HCT116 (cell line): ENCODE measurements around the gene PRSS33. TPM values are rescaled to one million over a fixed set of nuclear protein-coding genes. Genes with fewer than 3 reads are reported as not detected.

ENCODE experiments used
- ATAC-seq: fragments of 200-7000 bp; cut with Tn5 transposase; 2 replicates; pipeline ENCODE4 v1.9.1; 2020; ENCODE audit warnings: mild to moderate bottlenecking, moderate library complexity
- Bru-seq: library from RNA; stranded (reverse); fragments of 400-500 nt; gene quantifications from one replicate; lab custom pipeline; 2021; lab: Mats Ljungman, UMichigan
- BruChase-seq, 2 experiments: library from RNA; stranded (reverse); fragments of 400-500 nt; gene quantifications; one replicate each; lab custom pipeline; 2021; lab: Mats Ljungman, UMichigan
- BruUV-seq: library from RNA; stranded (reverse); fragments of 400-500 nt; replicated peaks from 2 replicates; lab custom pipeline; 2021; lab: Mats Ljungman, UMichigan
- CTCF ChIA-PET: fragments of 300-600 bp; sonication (Branson Sonifier 250); formaldehyde crosslinking; loops from one replicate; lab custom pipeline; 2021; ENCODE audit warnings: antibody characterized with exemption; lab: Charles Lee
- POLR2A ChIA-PET: fragments of 300-600, 350-600 bp; sonication (Branson Sonifier 250); formaldehyde crosslinking; loops from one replicate; lab custom pipeline; 2021; ENCODE audit warnings: antibody characterized with exemption; lab: Charles Lee
- RAD21 ChIA-PET, 2 experiments: fragments of 300-600 bp; sonication (Branson Sonifier 250); formaldehyde crosslinking; loops; one replicate each; lab custom pipeline; 2023; ENCODE audit warnings: low total read pairs in 2 of 2; ENCODE audit not compliant: uncharacterized antibody in 2 of 2, unreplicated experiment in 2 of 2, low non-redundant PET in 1 of 2; lab: Charles Lee
- DNase-seq: peaks from one replicate; pipeline ENCODE4 v3.0.0-alpha.2; 2010; ENCODE audit warnings: low read depth, low spot score
- H2AFZ ChIP-seq: fragments of 200-600 bp; shearing (Covaris generic), sonication (generic); 2 replicates; pipeline ENCODE4 v1.6.1; 2017; ENCODE audit warnings: low read depth, mixed run types, mixed read lengths, antibody characterized with exemption, low read length; ENCODE audit not compliant: poor library complexity, severe bottlenecking
- H3K27ac ChIP-seq: 2 replicates; pipeline ENCODE4 v1.5.1; 2012; ENCODE audit warnings: low read depth, low read length
- H3K27me3 ChIP-seq: fragments of 200-600 bp; sonication (generic); 2 replicates; pipeline ENCODE4 v1.6.1; 2016; ENCODE audit warnings: mixed run types, low read length, mixed read lengths; ENCODE audit not compliant: insufficient read depth
- H3K36me3 ChIP-seq, 2 experiments: fragments of 200-500 bp in 1 of 2; fragments of 200-600 bp in 1 of 2; sonication (Bioruptor generic) in 1 of 2; sonication (generic) in 1 of 2; 2 replicates each; pipeline versions ENCODE4 v1.5.1 to v1.6.1; 2014 to 2016; ENCODE audit warnings: low read length in 2 of 2, inconsistent platforms in 1 of 2, mixed read lengths in 1 of 2, mixed run types in 1 of 2; ENCODE audit not compliant: insufficient read depth in 2 of 2, control insufficient read depth in 1 of 2
- H3K4me1 ChIP-seq, 2 experiments: fragments of 200-600 bp in 1 of 2; sonication (generic) in 1 of 2; 2 replicates each; pipeline versions ENCODE4 v1.5.1 to v1.6.1; 2012 to 2017; ENCODE audit warnings: low read length in 2 of 2, inconsistent platforms in 1 of 2, mild to moderate bottlenecking in 1 of 2, mixed read lengths in 1 of 2, mixed run types in 1 of 2, moderate library complexity in 1 of 2; ENCODE audit not compliant: insufficient read depth in 2 of 2, control insufficient read depth in 1 of 2
- H3K4me2 ChIP-seq: fragments of 200-600 bp; sonication (generic); 2 replicates; pipeline ENCODE4 v1.6.1; 2017; ENCODE audit warnings: mixed run types, low read length, mixed read lengths
- H3K4me3 ChIP-seq, 2 experiments: fragments of 200-600 bp in 1 of 2; sonication (generic) in 1 of 2; replicated peaks in 1 of 2; 2 replicates each; pipeline ENCODE4 v1.5.1; 2011 to 2016; ENCODE audit warnings: low read length in 2 of 2, control low read depth in 1 of 2, low read depth in 1 of 2, mild to moderate bottlenecking in 1 of 2, mixed read lengths in 1 of 2, mixed run types in 1 of 2
- H3K79me2 ChIP-seq: fragments of 200-600 bp; sonication (generic); 2 replicates; pipeline ENCODE4 v1.6.1; 2017; ENCODE audit warnings: mild to moderate bottlenecking, mixed run types, low read length, moderate library complexity, mixed read lengths; ENCODE audit not compliant: insufficient read depth
- H3K9ac ChIP-seq: fragments of 200-600 bp; sonication (generic); 2 replicates; pipeline ENCODE4 v1.6.1; 2016; ENCODE audit warnings: low read length, mixed read lengths
- H3K9me2 ChIP-seq: fragments of 200-600 bp; sonication (generic), shearing (Covaris generic); 2 replicates; pipeline ENCODE4 v1.6.1; 2017; ENCODE audit warnings: mixed run types, mild to moderate bottlenecking, moderate library complexity; ENCODE audit not compliant: insufficient read depth
- H3K9me3 ChIP-seq, 2 experiments: fragments of 200-500 bp in 1 of 2; fragments of 200-600 bp in 1 of 2; sonication (Bioruptor generic) in 1 of 2; sonication (generic) in 1 of 2; 2 replicates each; pipeline ENCODE4 v1.6.1; 2014 to 2017; ENCODE audit warnings: low read length in 2 of 2, mixed read lengths in 2 of 2, inconsistent platforms in 1 of 2, low read depth in 1 of 2, mild to moderate bottlenecking in 1 of 2, mixed run types in 1 of 2, moderate library complexity in 1 of 2; ENCODE audit not compliant: control insufficient read depth in 1 of 2, insufficient read depth in 1 of 2
- H4K20me1 ChIP-seq: fragments of 200-600 bp; sonication (generic), shearing (Covaris generic); 2 replicates; pipeline ENCODE4 v1.6.1; 2017; ENCODE audit warnings: mixed run types, mild to moderate bottlenecking, moderate library complexity; ENCODE audit not compliant: insufficient read depth
- CBX3 ChIP-seq: IDR thresholded peaks from 2 replicates; pipeline ENCODE4 v1.6.1; 2012; ENCODE audit warnings: low read depth
- CEBPB ChIP-seq: IDR thresholded peaks from 2 replicates; pipeline ENCODE4 v1.6.1; 2012; ENCODE audit warnings: low read depth
- CTCF ChIP-seq, 3 experiments: fragments of 200-600 bp in 1 of 3; sonication (generic) in 1 of 3; IDR thresholded peaks in 2 of 3; conservative IDR thresholded peaks in 1 of 3; 2 replicates each; pipeline ENCODE4 v1.5.1; 2012 to 2017; ENCODE audit warnings: low read depth in 2 of 3, low read length in 2 of 3, antibody characterized with exemption in 1 of 3, borderline replicate concordance in 1 of 3, control low read depth in 1 of 3, mild to moderate bottlenecking in 1 of 3, mixed read lengths in 1 of 3, mixed run types in 1 of 3, moderate library complexity in 1 of 3; ENCODE audit not compliant: insufficient read depth in 1 of 3
- EZH2 ChIP-seq: fragments of 200-600 bp; sonication (generic); IDR thresholded peaks from 2 replicates; pipeline ENCODE4 v1.6.1; 2017; ENCODE audit warnings: antibody characterized with exemption, mixed run types
- FOSL1 ChIP-seq: IDR thresholded peaks from 2 replicates; pipeline ENCODE4 v1.6.1; 2012; ENCODE audit warnings: low read depth
- POLR2A ChIP-seq: IDR thresholded peaks from 2 replicates; pipeline ENCODE4 v1.7.0; 2011; ENCODE audit warnings: borderline replicate concordance; ENCODE audit not compliant: insufficient read depth, insufficient read length; ENCODE audit errors: extremely low read depth
- POLR2AphosphoS5 ChIP-seq: IDR thresholded peaks from 2 replicates; pipeline ENCODE4 v1.6.1; 2011; ENCODE audit warnings: mild to moderate bottlenecking, low read depth, low read length, moderate library complexity
- RAD21 ChIP-seq: IDR thresholded peaks from 2 replicates; pipeline ENCODE4 v1.6.1; 2012; ENCODE audit warnings: low read depth, mild to moderate bottlenecking
- SIN3A ChIP-seq: IDR thresholded peaks from 2 replicates; pipeline ENCODE4 v1.6.1; 2012; ENCODE audit warnings: low read depth
- SP1 ChIP-seq: IDR thresholded peaks from 2 replicates; pipeline ENCODE4 v1.6.1; 2012; ENCODE audit warnings: low read depth
- SRF ChIP-seq: IDR thresholded peaks from 2 replicates; pipeline ENCODE4 v1.6.1; 2012; ENCODE audit warnings: low read depth
- TCF7L2 ChIP-seq: IDR thresholded peaks from 2 replicates; pipeline ENCODE4 v1.7.0; 2011; ENCODE audit warnings: borderline replicate concordance, inconsistent platforms; ENCODE audit not compliant: insufficient read depth, insufficient read length; ENCODE audit errors: extremely low read depth
- YY1 ChIP-seq: IDR thresholded peaks from 2 replicates; pipeline ENCODE4 v1.6.1; 2011; ENCODE audit warnings: low read length, low read depth, moderate library complexity, mild to moderate bottlenecking; ENCODE audit not compliant: insufficient replicate concordance; ENCODE audit errors: extremely low read depth
- ZFX ChIP-seq: fragments of 450-650 bp; IDR thresholded peaks from 2 replicates; pipeline ENCODE4 v1.6.1; 2017
- ZNF274 ChIP-seq: fragments of 200-500 bp; sonication (Bioruptor generic); IDR thresholded peaks from 2 replicates; pipeline ENCODE4 v1.6.1; 2014; ENCODE audit warnings: mild to moderate bottlenecking, low read depth, low read length, inconsistent platforms
- intact Hi-C: fragments of 100-400 bp; cut with micrococcal nuclease; formaldehyde crosslinking; loops from 2 replicates; pipeline ENCODE4 v1.10.0; 2022
- long read RNA-seq: library from polyadenylated mRNA; unstranded; transcript quantifications from one replicate; pipeline ENCODE4 v2.0.0, GENCODE V29; 2021; ENCODE audit not compliant: unreplicated experiment
- polyA plus RNA-seq: library from polyadenylated mRNA; unstranded; fragments of >200 nt; gene quantifications from 2 replicates; pipeline ENCODE4 v1.2.1, GENCODE V29; 2012; ENCODE audit warnings: missing spikeins
- total RNA-seq: library from RNA; stranded (reverse); gene quantifications from one replicate; pipeline ENCODE4 v1.2.1, GENCODE V29; 2021; ENCODE audit not compliant: unreplicated experiment
- TF ChIP-seq, protein P1 (sequence below): IDR thresholded peaks from 2 replicates; pipeline ENCODE4 v1.6.1; 2012; ENCODE audit warnings: low read depth
- TF ChIP-seq, protein P2 (sequence below): IDR thresholded peaks from 2 replicates; pipeline ENCODE4 v1.6.1; 2012
- TF ChIP-seq, protein P3 (sequence below): IDR thresholded peaks from 2 replicates; pipeline ENCODE4 v1.6.1; 2011; ENCODE audit warnings: mild to moderate bottlenecking, low read length, moderate library complexity; ENCODE audit not compliant: insufficient replicate concordance; ENCODE audit errors: extremely low read depth

The PRSS33 gene, protein sequence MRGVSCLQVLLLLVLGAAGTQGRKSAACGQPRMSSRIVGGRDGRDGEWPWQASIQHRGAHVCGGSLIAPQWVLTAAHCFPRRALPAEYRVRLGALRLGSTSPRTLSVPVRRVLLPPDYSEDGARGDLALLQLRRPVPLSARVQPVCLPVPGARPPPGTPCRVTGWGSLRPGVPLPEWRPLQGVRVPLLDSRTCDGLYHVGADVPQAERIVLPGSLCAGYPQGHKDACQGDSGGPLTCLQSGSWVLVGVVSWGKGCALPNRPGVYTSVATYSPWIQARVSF
- not detected for total RNA-seq
- polyA plus RNA-seq: 0.08 and 0.09 TPM in 2 replicates
- Bru-seq, nascent RNA: not detected
- BruChase-seq, experiment 1, labeled RNA remaining after a 6-hour chase: percentile 13 among the genes with signal in this experiment
- not detected for BruChase-seq, experiment 2, labeled RNA remaining after a 2-hour chase
- long read RNA-seq: 0 reads

DNA sequence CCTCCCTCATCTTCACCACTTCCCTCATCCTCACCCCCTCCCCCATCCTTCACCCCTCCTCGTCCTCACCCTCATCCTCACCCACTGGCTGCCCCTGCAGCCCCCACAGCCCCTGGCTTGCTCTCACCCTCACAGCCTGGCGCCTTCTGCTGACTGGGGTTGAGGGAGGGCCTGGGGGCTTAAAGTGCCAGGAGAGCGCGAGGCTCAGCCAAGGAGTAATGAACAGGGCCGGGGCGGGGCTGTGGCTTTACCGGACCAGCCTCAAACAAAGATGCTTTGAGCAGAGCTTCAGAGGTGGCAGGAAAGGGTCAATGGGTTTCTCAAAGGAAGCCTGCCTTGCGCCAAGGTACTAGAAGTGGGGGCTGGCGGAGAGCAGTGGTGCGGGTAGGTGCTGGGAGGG is at the start of gene PRSS33:
Gene PRSS33 (minus strand): TSS at position 155 of the 400 bp plus-strand sequence. CDS start 1,013 bp downstream, outside the sequence.
- no peak for ATAC-seq
- H3K36me3 ChIP-seq: no peaks in the 10 kb centered on the region
- H3K9me2 ChIP-seq: no peaks in the 10 kb centered on the region
- no peaks in the 10 kb centered on the region for H3K27me3 ChIP-seq
- TF ChIP-seq, protein P1, sequence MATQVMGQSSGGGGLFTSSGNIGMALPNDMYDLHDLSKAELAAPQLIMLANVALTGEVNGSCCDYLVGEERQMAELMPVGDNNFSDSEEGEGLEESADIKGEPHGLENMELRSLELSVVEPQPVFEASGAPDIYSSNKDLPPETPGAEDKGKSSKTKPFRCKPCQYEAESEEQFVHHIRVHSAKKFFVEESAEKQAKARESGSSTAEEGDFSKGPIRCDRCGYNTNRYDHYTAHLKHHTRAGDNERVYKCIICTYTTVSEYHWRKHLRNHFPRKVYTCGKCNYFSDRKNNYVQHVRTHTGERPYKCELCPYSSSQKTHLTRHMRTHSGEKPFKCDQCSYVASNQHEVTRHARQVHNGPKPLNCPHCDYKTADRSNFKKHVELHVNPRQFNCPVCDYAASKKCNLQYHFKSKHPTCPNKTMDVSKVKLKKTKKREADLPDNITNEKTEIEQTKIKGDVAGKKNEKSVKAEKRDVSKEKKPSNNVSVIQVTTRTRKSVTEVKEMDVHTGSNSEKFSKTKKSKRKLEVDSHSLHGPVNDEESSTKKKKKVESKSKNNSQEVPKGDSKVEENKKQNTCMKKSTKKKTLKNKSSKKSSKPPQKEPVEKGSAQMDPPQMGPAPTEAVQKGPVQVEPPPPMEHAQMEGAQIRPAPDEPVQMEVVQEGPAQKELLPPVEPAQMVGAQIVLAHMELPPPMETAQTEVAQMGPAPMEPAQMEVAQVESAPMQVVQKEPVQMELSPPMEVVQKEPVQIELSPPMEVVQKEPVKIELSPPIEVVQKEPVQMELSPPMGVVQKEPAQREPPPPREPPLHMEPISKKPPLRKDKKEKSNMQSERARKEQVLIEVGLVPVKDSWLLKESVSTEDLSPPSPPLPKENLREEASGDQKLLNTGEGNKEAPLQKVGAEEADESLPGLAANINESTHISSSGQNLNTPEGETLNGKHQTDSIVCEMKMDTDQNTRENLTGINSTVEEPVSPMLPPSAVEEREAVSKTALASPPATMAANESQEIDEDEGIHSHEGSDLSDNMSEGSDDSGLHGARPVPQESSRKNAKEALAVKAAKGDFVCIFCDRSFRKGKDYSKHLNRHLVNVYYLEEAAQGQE: no peak
- TF ChIP-seq POLR2A (no peak), POLR2AphosphoS5 (no peak), YY1 (no peak), SRF (no peak), TCF7L2 (no peak), ZNF274 (no peak), CTCF (IDR thresholded peaks at IDR 0.05 in 2 of 3, conservative IDR thresholded peaks at IDR 0.05 in 1 of 3; ENCODE audit: borderline replicate concordance in 1 of 3, insufficient read depth in 1 of 3, low read depth in 2 of 3, low read length in 2 of 3) (no peak), SP1 (no peak), SIN3A (no peak), ZFX (no peak), EZH2 (no peak), RAD21 (no peak), CEBPB (no peak), FOSL1 (no peak), CBX3 (no peak)
- TF ChIP-seq, protein P2, sequence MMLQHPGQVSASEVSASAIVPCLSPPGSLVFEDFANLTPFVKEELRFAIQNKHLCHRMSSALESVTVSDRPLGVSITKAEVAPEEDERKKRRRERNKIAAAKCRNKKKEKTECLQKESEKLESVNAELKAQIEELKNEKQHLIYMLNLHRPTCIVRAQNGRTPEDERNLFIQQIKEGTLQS: no peak
- TF ChIP-seq, protein P3, sequence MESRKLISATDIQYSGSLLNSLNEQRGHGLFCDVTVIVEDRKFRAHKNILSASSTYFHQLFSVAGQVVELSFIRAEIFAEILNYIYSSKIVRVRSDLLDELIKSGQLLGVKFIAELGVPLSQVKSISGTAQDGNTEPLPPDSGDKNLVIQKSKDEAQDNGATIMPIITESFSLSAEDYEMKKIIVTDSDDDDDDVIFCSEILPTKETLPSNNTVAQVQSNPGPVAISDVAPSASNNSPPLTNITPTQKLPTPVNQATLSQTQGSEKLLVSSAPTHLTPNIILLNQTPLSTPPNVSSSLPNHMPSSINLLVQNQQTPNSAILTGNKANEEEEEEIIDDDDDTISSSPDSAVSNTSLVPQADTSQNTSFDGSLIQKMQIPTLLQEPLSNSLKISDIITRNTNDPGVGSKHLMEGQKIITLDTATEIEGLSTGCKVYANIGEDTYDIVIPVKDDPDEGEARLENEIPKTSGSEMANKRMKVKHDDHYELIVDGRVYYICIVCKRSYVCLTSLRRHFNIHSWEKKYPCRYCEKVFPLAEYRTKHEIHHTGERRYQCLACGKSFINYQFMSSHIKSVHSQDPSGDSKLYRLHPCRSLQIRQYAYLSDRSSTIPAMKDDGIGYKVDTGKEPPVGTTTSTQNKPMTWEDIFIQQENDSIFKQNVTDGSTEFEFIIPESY: no peak
- H3K9ac ChIP-seq: no peak within 1 kb of the TSS
- no peak within 1 kb of the TSS for H3K4me2 ChIP-seq
- no peaks in the 10 kb centered on the region for H3K9me3 ChIP-seq
- ChIA-PET CTCF (no interaction called here), POLR2A (interaction anchor here (0.7 kb wide), 1 partner anchor 69 kb away, joined by 3 read pairs; no protein-coding TSS in a partner anchor), RAD21 (no interaction called here)
- intact Hi-C loops: no loop called here
- no TSS peak for BruUV-seq
- H3K27ac ChIP-seq: peak within 1 kb of the TSS; percentile 22; the same call in 1 of the 2 replicates
- no peaks in the 10 kb centered on the region for H3K79me2 ChIP-seq
- H3K4me3 ChIP-seq: no peak within 1 kb of the TSS
- DNase-seq: no peak
- no peak within 1 kb of the TSS for H2AFZ ChIP-seq
- no peaks in the 10 kb centered on the region for H4K20me1 ChIP-seq
- H3K4me1 ChIP-seq: peaks cover 4 to 8% of the 10 kb centered on the region in 2 experiments; a peak in 3 of 4 replicates
